Measurements from ENCODE around the gene DDX24. TPM values are rescaled to one million over a fixed set of nuclear protein-coding genes. Genes with fewer than 3 reads are reported as not detected.

DDX24 gene
- total and polyA plus RNA-seq, 2 of the 8 experiments (the other 6 are each of a cell fraction or from before 2014, with no cell fraction given): 89.0 to 201 TPM

GRCh38 chr14:94040247-94040646, 40.8 kb downstream of the DDX24 start:
- Histone ChIP-seq H3K56ac (replicated peaks; ENCODE audit: insufficient read length, low read depth, low read length) (no peak overlapping the region), H3K27me3 (replicated peaks in 1 of 4; ENCODE audit: control insufficient read depth in 3 of 4, extremely low read depth in 1 of 4, insufficient read depth in 3 of 4, low read length in 3 of 4) (no peaks in the 10 kb centered on the region), H3K9ac (replicated peaks in 1 of 4; ENCODE audit: extremely low read depth in 1 of 4, low read depth in 3 of 4, low read length in 3 of 4) (no peak overlapping the region), H3K4me2 (ENCODE audit: insufficient read depth in 1 of 2, low read depth in 2 of 2, low read length in 2 of 2) (no peak overlapping the region), H3K14ac (ENCODE audit: insufficient read length) (no peak overlapping the region), H2BK12ac (ENCODE audit: low read depth, low read length) (no peak overlapping the region), H2BK20ac (ENCODE audit: low read length) (no peak overlapping the region), H3K9me3 (ENCODE audit: insufficient read depth in 2 of 2, low read depth in 1 of 2, low read length in 1 of 2) (no peaks in the 10 kb centered on the region), H2BK5ac (ENCODE audit: low read depth, low read length) (no peak overlapping the region), H4K20me1 (replicated peaks in 1 of 2; ENCODE audit: control insufficient read depth in 1 of 2, insufficient read depth in 2 of 2, low read length in 2 of 2) (peaks cover 2 to 7% of the 10 kb centered on the region in 2 experiments), H2BK120ac (replicated peaks; ENCODE audit: low read depth, low read length) (no peak overlapping the region), H3K36me3 (ENCODE audit: control insufficient read depth in 2 of 4, insufficient read depth in 4 of 4, low read length in 3 of 4) (peaks cover 0 to 13% (median 6%) of the 10 kb centered on the region in 4 experiments; a peak in 4 of 8 replicates), H3K18ac (ENCODE audit: extremely low read depth, low read length) (no peak overlapping the region), H3K4ac (replicated peaks; ENCODE audit: insufficient read length, low read depth, low read length) (no peak overlapping the region), H4K8ac (ENCODE audit: extremely low read depth, insufficient read depth, low read length) (no peak overlapping the region), H3K23me2 (ENCODE audit: low read depth, low read length) (no peaks in the 10 kb centered on the region), H3K23ac (ENCODE audit: insufficient read length) (no peak overlapping the region), H3K79me2 (ENCODE audit: control insufficient read depth in 1 of 2, insufficient read depth in 2 of 2, low read length in 2 of 2) (no peaks in the 10 kb centered on the region), H4K91ac (replicated peaks; ENCODE audit: insufficient read length, low read length) (no peak overlapping the region), H4K5ac (ENCODE audit: insufficient read length, low read depth, low read length) (no peak overlapping the region), H2AFZ (ENCODE audit: low read length) (no peak overlapping the region), H3K4me1 (replicated peaks in 1 of 4; ENCODE audit: control insufficient read depth in 3 of 4, insufficient read depth in 4 of 4, low read length in 3 of 4) (no peaks in the 10 kb centered on the region), H3K4me3 (ENCODE audit: extremely low read depth in 1 of 4, insufficient read depth in 2 of 4, low read depth in 3 of 4, low read length in 4 of 4) (no peak overlapping the region), H2BK15ac (ENCODE audit: low read length) (no peak overlapping the region), H3K79me1 (ENCODE audit: low read depth, low read length) (no peaks in the 10 kb centered on the region), H2AK5ac (ENCODE audit: low read depth, low read length) (no peak overlapping the region), H3K27ac (ENCODE audit: low read depth, low read length) (no peak overlapping the region)
- TF ChIP-seq BACH1 (IDR thresholded peaks at IDR 0.05; ENCODE audit: low read length): no peak
- TF ChIP-seq TAF1 (IDR thresholded peaks at IDR 0.05; ENCODE audit: low read depth, low read length): no peak
- TF ChIP-seq HDAC6 (IDR thresholded peaks at IDR 0.05; ENCODE audit: low read depth, low read length): no peak
- no peak for TF ChIP-seq BCL11A (IDR thresholded peaks at IDR 0.05; ENCODE audit: low read depth in 2 of 2, low read length in 2 of 2)
- no peak for TF ChIP-seq RXRA (IDR thresholded peaks at IDR 0.05; ENCODE audit: insufficient read depth, low read depth, low read length)
- TF ChIP-seq SIX5 (IDR thresholded peaks at IDR 0.05; ENCODE audit: low read depth, low read length): no peak
- no peak for TF ChIP-seq CHD1 (IDR thresholded peaks at IDR 0.05; ENCODE audit: low read depth, low read length)
- TF ChIP-seq EGR1 (IDR thresholded peaks at IDR 0.05; ENCODE audit: borderline replicate concordance, low read depth, low read length): no peak
- no peak for TF ChIP-seq CHD2 (IDR thresholded peaks at IDR 0.05; ENCODE audit: low read length)
- TF ChIP-seq CBX5 (IDR thresholded peaks at IDR 0.05; ENCODE audit: low read depth, low read length): no peak
- no peak for TF ChIP-seq BRCA1 (IDR thresholded peaks at IDR 0.05; ENCODE audit: low read depth, low read length)
- no peak for TF ChIP-seq CBX8 (IDR thresholded peaks at IDR 0.05; ENCODE audit: borderline replicate concordance, low read depth, low read length)
- no peak for TF ChIP-seq PHF8 (conservative IDR thresholded peaks at IDR 0.05; ENCODE audit: low read depth, low read length)
- TF ChIP-seq E2F6 (IDR thresholded peaks at IDR 0.05): no peak
- 69% methylated on average over 5 of the region's 5 CpGs; no CpG with 5 or more reads in 1 of the 2 experiments for WGBS, 2 experiments (ENCODE audit: extremely low coverage in 1 of 2, insufficient coverage in 1 of 2, insufficient read length in 1 of 2, insufficient replicate concordance in 2 of 2, low coverage in 1 of 2, low lambda C conversion rate in 2 of 2, missing lambda C conversion rate in 1 of 2)
- ChIA-PET CTCF (ENCODE audit: partially characterized antibody) (interaction anchor here (5.3 to 7.2 kb wide), 2 partner anchors 10 to 97 kb away, joined by 42 to 105 read pairs; no protein-coding TSS in a partner anchor), POLR2A (ENCODE audit: partially characterized antibody) (no interaction called here)
- DNase-seq (ENCODE audit: low read depth in 1 of 2, low spot score in 2 of 2): no peak
- no peak for FAIRE-seq
